GM15510 (cell line): ENCODE data around the gene CROCC2.

Experiments
- POLR2A ChIP-seq: IDR thresholded peaks from 3 replicates; pipeline ENCODE4 v1.6.1; 2011; ENCODE audit warnings: borderline replicate concordance; ENCODE audit not compliant: insufficient read length; ENCODE audit errors: extremely low read depth

CROCC2 gene

DNA sequence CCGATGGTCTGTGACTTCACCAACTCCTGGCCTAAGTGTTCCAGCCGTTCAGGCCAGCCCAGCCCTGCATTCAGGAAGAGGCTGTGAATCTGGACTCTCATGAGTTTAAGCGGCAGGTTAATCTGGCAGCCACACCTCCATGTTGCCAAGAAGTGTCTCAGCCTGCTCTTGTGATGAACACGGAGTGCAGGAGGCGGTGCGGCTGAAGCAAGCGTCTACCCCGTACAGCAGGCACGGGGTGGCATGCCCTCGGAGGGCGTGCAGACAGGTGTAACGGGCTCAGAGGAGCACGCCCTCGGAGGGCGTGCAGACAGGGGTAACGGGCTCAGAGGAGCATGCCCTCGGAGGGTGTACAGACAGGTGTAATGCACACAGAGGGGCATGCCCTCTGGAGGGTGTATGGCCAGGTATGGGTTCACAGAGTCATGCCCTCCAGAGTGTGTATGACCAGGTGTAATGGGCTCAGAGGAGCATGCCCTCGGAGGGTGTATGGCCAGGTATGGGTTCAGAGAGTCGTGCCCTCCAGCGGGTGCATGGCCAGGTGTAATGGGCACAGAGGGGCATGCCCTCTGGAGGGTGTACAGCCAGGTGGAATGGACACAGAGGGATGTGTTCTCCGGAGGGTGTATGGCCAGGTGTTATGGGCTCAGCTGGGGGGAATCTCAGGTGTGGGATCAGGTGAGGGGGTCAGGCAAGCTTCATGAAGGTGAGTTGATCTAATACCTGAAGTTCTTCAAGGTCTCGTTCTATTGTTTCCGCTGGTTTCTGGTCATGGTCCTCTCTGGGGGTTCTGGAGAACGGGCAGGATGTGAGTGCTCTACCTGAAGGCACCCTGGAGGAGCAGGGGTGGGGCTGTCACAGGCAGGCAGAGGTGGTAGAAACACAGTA lies 22.6 kb downstream of the CROCC2 start:
- TF ChIP-seq POLR2A: no peak

GRCh38 chr2:240929364-240930095 lies 23.4 kb downstream of the CROCC2 start:
- TF ChIP-seq POLR2A: no peak

DNA sequence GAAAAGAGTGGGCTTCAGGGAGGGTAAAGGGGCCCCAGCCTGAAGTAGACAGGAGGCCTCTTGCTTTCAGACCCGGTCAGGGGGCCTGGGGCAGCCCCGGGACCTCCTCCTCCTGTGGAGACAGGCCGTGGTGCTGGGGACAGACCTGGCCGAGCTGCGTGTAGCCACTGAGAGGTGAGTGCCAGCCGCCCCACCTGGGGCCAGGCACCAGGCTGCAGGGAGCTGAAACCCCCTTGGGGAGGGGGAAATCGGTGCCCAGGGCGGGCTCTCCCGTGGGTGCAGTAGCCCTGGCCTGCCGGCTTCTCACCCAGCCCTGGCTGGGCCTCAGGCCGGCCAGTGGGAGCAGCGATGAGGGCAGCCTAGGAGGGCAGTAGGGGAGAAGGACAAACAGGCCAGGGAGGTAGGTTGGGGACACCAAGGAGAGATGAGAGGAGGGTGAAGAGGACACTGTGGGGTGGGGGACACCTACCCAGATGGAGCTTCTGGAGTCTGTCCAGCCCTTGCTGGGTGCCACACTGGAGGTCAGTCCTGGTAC lies 24.0 kb downstream of the CROCC2 start:
- TF ChIP-seq POLR2A: no peak

- TF ChIP-seq POLR2A: no peak
These were observed 24.6 kb downstream of the CROCC2 start for GRCh38 chr2:240930631-240931318.

GRCh38 chr2:240931319-240931949 lies 25.3 kb downstream of the CROCC2 start:
- no peak for TF ChIP-seq POLR2A

DNA sequence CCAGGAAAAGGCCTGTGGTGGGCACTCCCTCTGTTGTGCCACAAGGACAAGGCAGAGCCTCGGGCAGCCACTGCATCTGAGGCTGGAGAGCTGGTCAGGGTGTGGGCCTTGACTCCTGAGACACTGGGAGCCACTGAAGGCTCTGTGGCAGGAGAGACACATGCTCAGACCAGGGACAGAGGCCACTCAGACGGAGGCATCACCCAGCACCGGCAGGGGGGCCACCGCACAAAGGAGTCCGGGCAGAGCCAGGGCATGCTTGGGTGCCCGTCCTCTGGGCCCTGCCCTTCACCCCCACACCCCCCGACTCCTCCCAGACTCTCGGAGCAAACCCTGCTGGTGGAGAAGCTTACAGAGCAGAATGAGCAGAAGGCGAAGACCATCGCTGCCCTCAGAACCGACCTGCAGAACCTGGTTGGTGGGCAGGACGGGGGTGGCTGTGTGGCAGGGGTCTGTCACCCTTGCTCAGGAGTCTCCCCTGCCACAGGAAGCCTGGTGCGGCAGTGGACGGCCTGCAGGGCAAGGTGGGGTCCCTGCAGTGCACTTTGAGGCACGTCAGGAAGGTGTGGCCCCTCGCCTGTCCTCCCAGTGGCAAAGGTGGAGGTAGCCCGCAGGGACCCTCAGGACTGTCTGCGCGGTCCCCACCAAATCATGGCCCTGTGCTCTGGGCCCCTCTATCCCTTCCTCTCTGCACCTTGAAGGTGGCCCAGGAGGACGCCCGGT lies 26.0 kb downstream of the CROCC2 start:
- TF ChIP-seq POLR2A: no peak

GRCh38 chr2:240932724-240933047 lies 26.6 kb downstream of the CROCC2 start:
- TF ChIP-seq POLR2A: no peak

GRCh38 chr2:240933048-240933965 lies 27.2 kb downstream of the CROCC2 start:
- no peak for TF ChIP-seq POLR2A

DNA sequence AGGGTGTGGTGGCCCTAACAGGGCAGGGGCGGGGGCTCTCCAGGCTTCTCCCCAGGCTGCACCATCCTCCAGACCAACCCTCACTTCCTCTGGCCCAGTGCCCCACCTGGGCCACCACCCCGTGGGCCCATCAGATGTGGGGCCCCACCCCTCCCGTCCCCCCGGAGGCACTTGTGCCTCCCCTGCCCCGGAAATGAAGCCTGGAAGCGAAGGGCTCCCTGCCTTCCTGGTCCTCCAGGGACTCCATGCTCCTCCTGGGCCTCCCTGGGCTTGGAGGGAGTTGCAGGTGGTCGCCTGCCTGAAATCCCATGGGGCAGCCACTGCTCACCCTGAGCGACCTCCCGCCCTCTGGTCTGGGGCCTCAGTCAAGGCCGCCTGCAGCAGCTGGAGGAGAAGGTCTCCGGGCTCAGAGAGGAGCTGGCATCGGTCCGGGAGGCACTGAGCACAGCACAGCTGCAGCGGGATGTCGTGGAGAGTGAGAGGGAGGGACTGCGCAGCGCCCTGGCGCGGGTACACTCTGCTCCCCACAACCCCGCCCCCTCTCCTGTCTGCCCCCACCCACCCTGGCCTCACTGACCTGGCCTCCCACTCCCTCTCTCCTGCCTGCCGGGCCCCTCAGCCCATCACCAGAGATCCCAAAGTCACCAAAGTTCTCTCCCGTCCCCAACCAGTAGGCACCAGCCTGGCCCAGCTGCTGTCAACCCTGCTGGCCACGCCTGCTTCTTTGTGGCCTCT lies 28.0 kb downstream of the CROCC2 start:
- TF ChIP-seq POLR2A: no peak

DNA sequence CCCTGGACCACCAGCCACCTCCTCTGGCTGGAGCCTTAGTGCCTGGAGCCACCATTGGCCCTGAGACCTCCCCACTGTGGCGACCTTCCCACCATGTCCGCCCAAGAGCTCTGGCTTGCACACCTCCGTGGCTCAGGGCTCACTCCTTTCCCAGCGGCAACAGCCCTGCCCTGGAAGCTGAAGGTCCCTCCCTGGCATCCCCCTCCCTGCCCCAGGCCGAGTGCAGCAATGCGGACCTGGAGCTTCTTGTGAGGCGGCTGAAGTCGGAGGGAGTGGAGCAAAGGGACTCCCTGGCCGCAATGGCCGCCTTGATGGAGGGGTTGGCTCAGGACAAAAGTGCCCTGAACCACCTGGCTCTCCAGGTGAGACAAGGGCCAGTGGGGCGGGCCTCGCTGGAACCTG lies 28.6 kb downstream of the CROCC2 start:
- no peak for TF ChIP-seq POLR2A

GRCh38 chr2:240935103-240935876 lies 29.2 kb downstream of the CROCC2 start:
- TF ChIP-seq POLR2A: no peak

- no peak for TF ChIP-seq POLR2A
These were observed 30.0 kb downstream of the CROCC2 start for GRCh38 chr2:240936106-240936505.
